ENCODE results near the gene CEP72. TPM values are rescaled to one million over a fixed set of nuclear protein-coding genes. Genes with fewer than 3 reads are reported as not detected.

Gene CEP72
- total RNA-seq, 1 experiment from 2014 or later = 33.2 TPM

DNA sequence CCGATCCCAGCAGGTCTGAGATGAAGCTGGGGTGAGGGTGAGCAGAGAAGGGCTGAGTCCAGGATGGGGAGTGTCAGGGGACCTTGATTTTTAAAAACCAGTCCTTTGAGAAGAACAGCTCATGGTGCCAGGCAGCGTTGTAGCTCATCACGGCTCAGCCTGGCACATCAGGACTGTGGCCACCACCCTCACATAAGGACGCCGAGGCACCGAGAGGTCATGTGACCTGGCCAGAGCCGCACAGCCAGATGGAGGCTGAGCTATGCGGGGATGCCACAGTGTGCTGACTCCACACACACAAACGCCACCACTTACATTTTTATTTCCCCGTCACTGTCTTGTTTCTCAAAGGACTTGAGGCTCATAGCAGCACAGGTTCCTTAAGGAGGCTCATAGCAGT lies 32.9 kb upstream of the CEP72 start:
- POLR2A ChIA-PET = interaction anchor here (0.5 kb wide), 1 partner anchor 191 kb away, joined by 3 read pairs; no protein-coding TSS in a partner anchor
- H3K27me3 ChIP-seq (ENCODE audit: control insufficient read depth, insufficient read depth, low read length) = peaks cover 10% of the 10 kb centered on the region
- no peak overlapping the region for H3K4me3 ChIP-seq (ENCODE audit: low read depth in 2 of 2, low read length in 2 of 2)

DNA sequence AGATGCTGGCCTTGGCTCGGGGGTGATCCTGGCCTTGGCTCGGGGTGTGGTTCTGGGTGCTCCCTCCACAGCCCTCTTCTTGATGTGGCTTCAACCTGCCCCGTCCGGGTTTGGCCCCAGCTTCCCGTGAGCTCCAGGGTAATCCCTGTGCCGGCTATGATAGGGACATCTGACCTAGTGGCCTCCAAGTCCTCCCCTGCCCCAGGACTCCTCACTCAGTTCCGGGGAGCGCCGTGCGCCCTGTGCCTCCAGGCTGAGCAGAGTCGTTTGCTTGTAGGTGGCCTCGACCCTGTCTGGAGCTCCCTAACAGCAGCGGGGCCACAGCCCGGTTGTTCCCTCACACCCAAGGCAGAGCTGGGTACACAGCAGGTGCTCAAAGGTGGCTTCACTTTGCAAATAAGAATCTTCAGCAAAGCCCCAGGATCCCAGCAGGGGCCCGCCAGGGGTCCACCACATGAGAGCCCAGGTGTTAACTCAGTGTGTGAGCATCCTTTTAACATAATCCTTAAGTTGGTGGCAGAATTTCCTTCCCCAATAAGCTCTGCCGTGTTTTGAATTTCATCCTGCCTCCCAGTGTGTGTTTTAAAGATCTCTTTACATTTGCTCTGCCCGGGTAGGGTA lies 32.3 kb upstream of the CEP72 start:
- DNase-seq (ENCODE audit: low read depth, low spot score) (no peak), ATAC-seq (no peak)
- peaks cover 9% of the 10 kb centered on the region; the same call in 1 of the 2 replicates for H3K9me3 ChIP-seq (ENCODE audit: control insufficient read depth, insufficient read depth, low read depth, low read length)
- no peak overlapping the region for H3K4me3 ChIP-seq (ENCODE audit: low read depth in 2 of 2, low read length in 2 of 2)
- no peak overlapping the region for H3K27ac ChIP-seq (ENCODE audit: low read length)
- TF ChIP-seq, protein P1, sequence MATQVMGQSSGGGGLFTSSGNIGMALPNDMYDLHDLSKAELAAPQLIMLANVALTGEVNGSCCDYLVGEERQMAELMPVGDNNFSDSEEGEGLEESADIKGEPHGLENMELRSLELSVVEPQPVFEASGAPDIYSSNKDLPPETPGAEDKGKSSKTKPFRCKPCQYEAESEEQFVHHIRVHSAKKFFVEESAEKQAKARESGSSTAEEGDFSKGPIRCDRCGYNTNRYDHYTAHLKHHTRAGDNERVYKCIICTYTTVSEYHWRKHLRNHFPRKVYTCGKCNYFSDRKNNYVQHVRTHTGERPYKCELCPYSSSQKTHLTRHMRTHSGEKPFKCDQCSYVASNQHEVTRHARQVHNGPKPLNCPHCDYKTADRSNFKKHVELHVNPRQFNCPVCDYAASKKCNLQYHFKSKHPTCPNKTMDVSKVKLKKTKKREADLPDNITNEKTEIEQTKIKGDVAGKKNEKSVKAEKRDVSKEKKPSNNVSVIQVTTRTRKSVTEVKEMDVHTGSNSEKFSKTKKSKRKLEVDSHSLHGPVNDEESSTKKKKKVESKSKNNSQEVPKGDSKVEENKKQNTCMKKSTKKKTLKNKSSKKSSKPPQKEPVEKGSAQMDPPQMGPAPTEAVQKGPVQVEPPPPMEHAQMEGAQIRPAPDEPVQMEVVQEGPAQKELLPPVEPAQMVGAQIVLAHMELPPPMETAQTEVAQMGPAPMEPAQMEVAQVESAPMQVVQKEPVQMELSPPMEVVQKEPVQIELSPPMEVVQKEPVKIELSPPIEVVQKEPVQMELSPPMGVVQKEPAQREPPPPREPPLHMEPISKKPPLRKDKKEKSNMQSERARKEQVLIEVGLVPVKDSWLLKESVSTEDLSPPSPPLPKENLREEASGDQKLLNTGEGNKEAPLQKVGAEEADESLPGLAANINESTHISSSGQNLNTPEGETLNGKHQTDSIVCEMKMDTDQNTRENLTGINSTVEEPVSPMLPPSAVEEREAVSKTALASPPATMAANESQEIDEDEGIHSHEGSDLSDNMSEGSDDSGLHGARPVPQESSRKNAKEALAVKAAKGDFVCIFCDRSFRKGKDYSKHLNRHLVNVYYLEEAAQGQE (IDR thresholded peaks at IDR 0.05; ENCODE audit: insufficient read depth in 1 of 2, low read depth in 2 of 2, low read length in 1 of 2) = no peak
- TF ChIP-seq TCF7L2 (IDR thresholded peaks at IDR 0.05; ENCODE audit: low read depth, low read length) (no peak), SIN3A (IDR thresholded peaks at IDR 0.05; ENCODE audit: borderline replicate concordance, insufficient read depth, low read depth, low read length) (no peak), POLR2AphosphoS5 (IDR thresholded peaks at IDR 0.05; ENCODE audit: low read depth, low read length) (no peak)
- TF ChIP-seq, protein P2, sequence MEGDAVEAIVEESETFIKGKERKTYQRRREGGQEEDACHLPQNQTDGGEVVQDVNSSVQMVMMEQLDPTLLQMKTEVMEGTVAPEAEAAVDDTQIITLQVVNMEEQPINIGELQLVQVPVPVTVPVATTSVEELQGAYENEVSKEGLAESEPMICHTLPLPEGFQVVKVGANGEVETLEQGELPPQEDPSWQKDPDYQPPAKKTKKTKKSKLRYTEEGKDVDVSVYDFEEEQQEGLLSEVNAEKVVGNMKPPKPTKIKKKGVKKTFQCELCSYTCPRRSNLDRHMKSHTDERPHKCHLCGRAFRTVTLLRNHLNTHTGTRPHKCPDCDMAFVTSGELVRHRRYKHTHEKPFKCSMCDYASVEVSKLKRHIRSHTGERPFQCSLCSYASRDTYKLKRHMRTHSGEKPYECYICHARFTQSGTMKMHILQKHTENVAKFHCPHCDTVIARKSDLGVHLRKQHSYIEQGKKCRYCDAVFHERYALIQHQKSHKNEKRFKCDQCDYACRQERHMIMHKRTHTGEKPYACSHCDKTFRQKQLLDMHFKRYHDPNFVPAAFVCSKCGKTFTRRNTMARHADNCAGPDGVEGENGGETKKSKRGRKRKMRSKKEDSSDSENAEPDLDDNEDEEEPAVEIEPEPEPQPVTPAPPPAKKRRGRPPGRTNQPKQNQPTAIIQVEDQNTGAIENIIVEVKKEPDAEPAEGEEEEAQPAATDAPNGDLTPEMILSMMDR (IDR thresholded peaks at IDR 0.05) = no peak
- ChIA-PET CTCF (no interaction called here), POLR2A (interaction anchor here (0.5 kb wide), 1 partner anchor 192 kb away, joined by 3 read pairs; no protein-coding TSS in a partner anchor)
- in situ Hi-C loops (cut with HindIII; ENCODE audit: low pct_unique_long_range_greater_than_20kb, low sequenced_read_pairs) (no loop called here), intact Hi-C loops (cut with micrococcal nuclease; ENCODE audit: unreplicated experiment) (no loop called here)
- peaks cover 10% of the 10 kb centered on the region for H3K27me3 ChIP-seq (ENCODE audit: control insufficient read depth, insufficient read depth, low read length)
- H3K4me1 ChIP-seq (ENCODE audit: control insufficient read depth, insufficient read depth, low read length) = no peaks in the 10 kb centered on the region
- H3K36me3 ChIP-seq (ENCODE audit: control insufficient read depth, insufficient read depth, low read length) = no peaks in the 10 kb centered on the region
- BruUV-seq (replicated peaks) = no TSS peak

More for the DNA sequence above, 32.9 kb upstream of the CEP72 start:
- no TSS peak for BruUV-seq (replicated peaks)
- peaks cover 9% of the 10 kb centered on the region; the same call in 1 of the 2 replicates for H3K9me3 ChIP-seq (ENCODE audit: control insufficient read depth, insufficient read depth, low read depth, low read length)
- no peaks in the 10 kb centered on the region for H3K36me3 ChIP-seq (ENCODE audit: control insufficient read depth, insufficient read depth, low read length)
- no peak overlapping the region for H3K27ac ChIP-seq (ENCODE audit: low read length)
- ATAC-seq (peak; percentile 42; the same call in 1 of the 2 replicates), DNase-seq (ENCODE audit: low read depth, low spot score) (no peak)
- no peak for TF ChIP-seq POLR2AphosphoS5 (IDR thresholded peaks at IDR 0.05; ENCODE audit: low read depth, low read length)
- no peaks in the 10 kb centered on the region for H3K4me1 ChIP-seq (ENCODE audit: control insufficient read depth, insufficient read depth, low read length)
- intact Hi-C loops (cut with micrococcal nuclease; ENCODE audit: unreplicated experiment) = no loop called here
- CTCF ChIA-PET = no interaction called here
- in situ Hi-C loops (cut with HindIII; ENCODE audit: low pct_unique_long_range_greater_than_20kb, low sequenced_read_pairs) = no loop called here

DNA sequence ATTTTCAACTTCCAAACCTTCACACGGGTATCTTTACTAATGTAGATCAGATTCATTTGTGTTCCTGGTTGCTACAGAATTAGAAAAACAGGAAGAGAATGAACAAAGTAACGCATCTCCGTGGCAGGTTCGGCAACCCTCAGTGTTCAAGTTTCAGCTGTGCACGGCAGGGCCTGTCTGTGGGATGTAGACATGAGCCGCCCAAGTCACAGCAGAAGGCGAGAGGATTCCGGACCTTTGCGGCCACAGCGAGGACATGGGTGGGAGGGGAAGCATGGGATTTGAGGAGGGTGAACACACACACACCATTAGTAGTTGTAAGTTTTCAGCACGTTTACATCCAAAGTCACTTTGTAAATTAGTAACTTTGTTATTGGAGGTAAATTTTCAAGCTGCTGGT lies 31.7 kb upstream of the CEP72 start:
- DNase-seq (ENCODE audit: low read depth, low spot score) (no peak), ATAC-seq (no peak)
- CTCF ChIA-PET = no interaction called here

More for the DNA sequence above, 31.7 kb upstream of the CEP72 start:
- H3K27ac ChIP-seq (ENCODE audit: low read length) = no peak overlapping the region
- TF ChIP-seq SIN3A (IDR thresholded peaks at IDR 0.05; ENCODE audit: borderline replicate concordance, insufficient read depth, low read depth, low read length) = no peak
- TF ChIP-seq, protein P2 (IDR thresholded peaks at IDR 0.05) = no peak
- TF ChIP-seq, protein P1 (IDR thresholded peaks at IDR 0.05; ENCODE audit: insufficient read depth in 1 of 2, low read depth in 2 of 2, low read length in 1 of 2) = no peak
- no peak for TF ChIP-seq POLR2AphosphoS5 (IDR thresholded peaks at IDR 0.05; ENCODE audit: low read depth, low read length)
- TF ChIP-seq TCF7L2 (IDR thresholded peaks at IDR 0.05; ENCODE audit: low read depth, low read length) = no peak
- POLR2A ChIA-PET = no interaction called here
- H3K36me3 ChIP-seq (ENCODE audit: control insufficient read depth, insufficient read depth, low read length) = no peaks in the 10 kb centered on the region
- no peaks in the 10 kb centered on the region for H3K4me1 ChIP-seq (ENCODE audit: control insufficient read depth, insufficient read depth, low read length)
- in situ Hi-C loops (cut with HindIII; ENCODE audit: low pct_unique_long_range_greater_than_20kb, low sequenced_read_pairs) (no loop called here), intact Hi-C loops (cut with micrococcal nuclease; ENCODE audit: unreplicated experiment) (no loop called here)
- H3K4me3 ChIP-seq (ENCODE audit: low read depth in 2 of 2, low read length in 2 of 2) = no peak overlapping the region
- H3K9me3 ChIP-seq (ENCODE audit: control insufficient read depth, insufficient read depth, low read depth, low read length) = peaks cover 9% of the 10 kb centered on the region; the same call in 1 of the 2 replicates
- no TSS peak for BruUV-seq (replicated peaks)
- H3K27me3 ChIP-seq (ENCODE audit: control insufficient read depth, insufficient read depth, low read length) = peaks cover 10% of the 10 kb centered on the region
